Upper lobe of right lung (tissue), 1 donor: ENCODE measurements around the gene DUSP2. TPM values are rescaled to one million over a fixed set of nuclear protein-coding genes. Genes with fewer than 3 reads are reported as not detected.

Experiments
- ATAC-seq: fragments of 200-7000 bp; cut with Tn5 transposase; one replicate; pipeline ENCODE4 v1.9.1; 2020; ENCODE audit warnings: mild to moderate bottlenecking, moderate library complexity
- DNase-seq: peaks from one replicate; pipeline ENCODE4 v3.0.0-alpha.2; 2020
- H3K27ac ChIP-seq: fragments of 200-600 bp; one replicate; pipeline ENCODE4 v1.8.0; 2022
- H3K27me3 ChIP-seq: fragments of 200-600 bp; one replicate; pipeline ENCODE4 v1.8.0; 2022; ENCODE audit warnings: mild to moderate bottlenecking
- H3K36me3 ChIP-seq: fragments of 200-600 bp; one replicate; pipeline ENCODE4 v1.8.0; 2022
- H3K4me1 ChIP-seq: fragments of 200-600 bp; one replicate; pipeline ENCODE4 v1.8.0; 2022
- H3K4me3 ChIP-seq: fragments of 200-600 bp; one replicate; pipeline ENCODE4 v1.8.0; 2022; ENCODE audit warnings: mild to moderate bottlenecking
- H3K9me3 ChIP-seq: fragments of 200-600 bp; one replicate; pipeline ENCODE4 v1.8.0; 2022
- CTCF ChIP-seq: fragments of 200-600 bp; IDR thresholded peaks from one replicate; pipeline ENCODE4 v1.8.0; 2022; ENCODE audit warnings: antibody characterized with exemption
- intact Hi-C: fragments of 100-400 bp; cut with DNase I; formaldehyde crosslinking; loops from one replicate; pipeline ENCODE4 v1.11.0; 2022
- total RNA-seq: library from RNA; stranded (reverse); fragmentation: NEBNext Ultra II Directional; extraction: Animal tissue kit (Norgen Biotek cat#: 25700); gene quantifications from one replicate; pipeline ENCODE4 v1.2.1, GENCODE V29; 2021
- donor health status: DM: no; HTN: yes; CAD: no; lungs with severe emphysema.

DUSP2 gene
- total RNA-seq, 1 donor from 2014 or later, result 4.4 TPM

- H3K27me3 ChIP-seq, result peaks cover 45% of the 10 kb centered on the region
- TF ChIP-seq CTCF, result peak; percentile 68
- DNase-seq (peak; percentile 80), ATAC-seq (peak; percentile 91)
- no peaks in the 10 kb centered on the region for H3K4me1 ChIP-seq
- no peak overlapping the region for H3K27ac ChIP-seq
- no peaks in the 10 kb centered on the region for H3K9me3 ChIP-seq
- H3K4me3 ChIP-seq, result peak overlapping the region; percentile 55
- H3K36me3 ChIP-seq, result no peaks in the 10 kb centered on the region
- intact Hi-C loops, result loop anchor here (10.0 kb wide), 1 partner anchor 92 kb away; no protein-coding TSS in a partner anchor
Measured at GRCh38 chr2:96116879-96117533, 28.2 kb downstream of the DUSP2 start.

DNA sequence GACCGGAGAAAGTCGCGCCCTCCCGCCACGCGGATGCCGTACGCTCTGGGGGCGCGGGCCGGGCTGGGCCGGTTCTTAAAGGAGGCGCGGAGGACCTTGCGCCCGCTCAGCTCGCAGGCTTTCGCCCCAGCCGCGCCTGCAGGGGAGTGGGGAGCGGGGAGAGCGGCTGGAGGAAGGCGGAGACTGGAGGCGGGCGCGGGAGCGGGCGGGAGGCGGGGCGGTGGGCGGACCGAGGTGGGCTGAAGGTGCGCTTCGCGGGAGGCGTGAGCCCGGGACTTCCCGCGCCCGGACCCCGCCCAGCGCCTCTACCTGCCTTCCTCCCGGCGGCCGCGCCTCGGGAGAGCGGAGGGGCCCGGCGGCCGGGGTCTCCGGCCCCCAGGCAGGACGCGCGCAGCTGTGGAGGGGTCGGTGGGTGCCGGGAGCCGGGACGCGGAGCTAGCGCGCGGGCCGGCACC, 28.8 kb downstream of the DUSP2 start, which contains the start of gene ADRA2B:
ADRA2B (minus strand) TSS at position 148 of the 455 bp plus-strand sequence. CDS start 422 bp downstream, outside the sequence.
- ATAC-seq, result peak; percentile 84
- no peak within 1 kb of the TSS for H3K27ac ChIP-seq
- no peaks in the 10 kb centered on the region for H3K36me3 ChIP-seq
- peaks cover 40% of the 10 kb centered on the region for H3K27me3 ChIP-seq
- TF ChIP-seq CTCF, result no peak
- no peaks in the 10 kb centered on the region for H3K9me3 ChIP-seq
- DNase-seq, result peak; percentile 92
- intact Hi-C loops, result loop anchor here (10.0 kb wide), 1 partner anchor 92 kb away; no protein-coding TSS in a partner anchor
- peak within 1 kb of the TSS; percentile 55 for H3K4me3 ChIP-seq
- H3K4me1 ChIP-seq, result no peaks in the 10 kb centered on the region

- ATAC-seq, result no peak
- H3K9me3 ChIP-seq, result no peaks in the 10 kb centered on the region
- no peaks in the 10 kb centered on the region for H3K4me1 ChIP-seq
- DNase-seq, result peak; percentile 59
- no peak for TF ChIP-seq CTCF
- H3K4me3 ChIP-seq, result peak overlapping the region; percentile 55
- peaks cover 36% of the 10 kb centered on the region for H3K27me3 ChIP-seq
- no peaks in the 10 kb centered on the region for H3K36me3 ChIP-seq
- intact Hi-C loops, result loop anchor here (10.0 kb wide), 1 partner anchor 91 kb away; no protein-coding TSS in a partner anchor
- H3K27ac ChIP-seq, result no peak overlapping the region
Measured at GRCh38 chr2:96115631-96116423, 29.4 kb downstream of the DUSP2 start.

GRCh38 chr2:96114903-96115581, 30.2 kb downstream of the DUSP2 start:
- H3K9me3 ChIP-seq, result no peaks in the 10 kb centered on the region
- no peak overlapping the region for H3K4me3 ChIP-seq
- peaks cover 36% of the 10 kb centered on the region for H3K27me3 ChIP-seq
- no peaks in the 10 kb centered on the region for H3K36me3 ChIP-seq
- ATAC-seq (no peak), DNase-seq (no peak)
- TF ChIP-seq CTCF, result no peak
- H3K27ac ChIP-seq, result no peak overlapping the region
- intact Hi-C loops, result loop anchor here (10.0 kb wide), 1 partner anchor 90 kb away; no protein-coding TSS in a partner anchor
- no peaks in the 10 kb centered on the region for H3K4me1 ChIP-seq

- Histone ChIP-seq H3K27me3 (peaks cover 36% of the 10 kb centered on the region), H3K9me3 (no peaks in the 10 kb centered on the region), H3K36me3 (no peaks in the 10 kb centered on the region), H3K4me3 (no peak overlapping the region), H3K4me1 (no peaks in the 10 kb centered on the region), H3K27ac (no peak overlapping the region)
- DNase-seq (no peak), ATAC-seq (no peak)
- intact Hi-C loops, result loop anchor here (10.0 kb wide), 1 partner anchor 90 kb away; no protein-coding TSS in a partner anchor
- no peak for TF ChIP-seq CTCF
Measured at GRCh38 chr2:96114546-96114902, 30.7 kb downstream of the DUSP2 start.
